Measurements from ENCODE around the gene NRARP.

The NRARP gene

DNA sequence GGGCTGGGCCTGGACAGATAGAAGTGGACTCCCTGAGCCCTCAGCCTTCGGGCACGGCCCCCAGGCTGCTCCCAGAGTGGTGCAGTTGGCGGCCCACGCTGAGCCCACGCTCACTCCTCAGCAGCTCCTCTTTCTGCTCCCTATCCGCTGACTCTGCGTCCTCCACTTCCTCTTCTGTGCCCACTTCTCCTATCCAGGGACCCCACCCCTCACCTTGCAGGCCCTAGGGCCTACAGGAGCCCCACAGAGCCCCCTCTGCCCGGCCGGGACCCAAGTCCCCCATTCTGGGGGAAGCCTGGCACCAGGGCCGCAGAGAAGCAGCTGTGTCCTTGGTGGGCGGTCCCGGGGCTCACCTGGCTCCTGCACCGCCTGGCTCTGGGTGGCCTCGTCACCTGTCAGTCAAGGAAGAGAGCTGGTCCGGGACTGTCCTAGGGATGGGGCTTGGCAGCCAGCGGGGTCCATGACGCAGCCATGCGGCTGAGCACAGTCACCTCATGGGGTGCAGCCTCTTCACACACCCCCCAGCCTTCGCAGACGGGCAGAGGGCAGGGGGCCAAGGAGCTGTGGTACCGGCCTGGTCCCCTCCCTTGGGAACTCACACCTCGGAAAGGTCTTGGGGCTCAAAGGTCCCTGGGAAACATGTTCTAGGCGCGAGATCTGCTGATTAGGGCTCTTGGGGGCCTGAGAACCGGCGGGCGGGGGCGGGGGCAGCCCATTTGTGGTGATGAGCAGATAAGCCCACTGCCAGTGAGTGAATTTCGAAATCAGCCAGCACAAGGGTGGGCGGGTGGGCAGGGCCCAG lies 5.4 kb upstream of the NRARP start:
- no peak overlapping the region for H3K4me3 ChIP-seq (replicated peaks in 1 of 2; ENCODE audit: low read depth in 2 of 2, low read length in 2 of 2)
- TF ChIP-seq, protein P1, sequence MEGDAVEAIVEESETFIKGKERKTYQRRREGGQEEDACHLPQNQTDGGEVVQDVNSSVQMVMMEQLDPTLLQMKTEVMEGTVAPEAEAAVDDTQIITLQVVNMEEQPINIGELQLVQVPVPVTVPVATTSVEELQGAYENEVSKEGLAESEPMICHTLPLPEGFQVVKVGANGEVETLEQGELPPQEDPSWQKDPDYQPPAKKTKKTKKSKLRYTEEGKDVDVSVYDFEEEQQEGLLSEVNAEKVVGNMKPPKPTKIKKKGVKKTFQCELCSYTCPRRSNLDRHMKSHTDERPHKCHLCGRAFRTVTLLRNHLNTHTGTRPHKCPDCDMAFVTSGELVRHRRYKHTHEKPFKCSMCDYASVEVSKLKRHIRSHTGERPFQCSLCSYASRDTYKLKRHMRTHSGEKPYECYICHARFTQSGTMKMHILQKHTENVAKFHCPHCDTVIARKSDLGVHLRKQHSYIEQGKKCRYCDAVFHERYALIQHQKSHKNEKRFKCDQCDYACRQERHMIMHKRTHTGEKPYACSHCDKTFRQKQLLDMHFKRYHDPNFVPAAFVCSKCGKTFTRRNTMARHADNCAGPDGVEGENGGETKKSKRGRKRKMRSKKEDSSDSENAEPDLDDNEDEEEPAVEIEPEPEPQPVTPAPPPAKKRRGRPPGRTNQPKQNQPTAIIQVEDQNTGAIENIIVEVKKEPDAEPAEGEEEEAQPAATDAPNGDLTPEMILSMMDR (IDR thresholded peaks at IDR 0.05; ENCODE audit: low read depth, low read length), result no peak
- DNase-seq (ENCODE audit: low read depth in 2 of 2), result no peak

DNA sequence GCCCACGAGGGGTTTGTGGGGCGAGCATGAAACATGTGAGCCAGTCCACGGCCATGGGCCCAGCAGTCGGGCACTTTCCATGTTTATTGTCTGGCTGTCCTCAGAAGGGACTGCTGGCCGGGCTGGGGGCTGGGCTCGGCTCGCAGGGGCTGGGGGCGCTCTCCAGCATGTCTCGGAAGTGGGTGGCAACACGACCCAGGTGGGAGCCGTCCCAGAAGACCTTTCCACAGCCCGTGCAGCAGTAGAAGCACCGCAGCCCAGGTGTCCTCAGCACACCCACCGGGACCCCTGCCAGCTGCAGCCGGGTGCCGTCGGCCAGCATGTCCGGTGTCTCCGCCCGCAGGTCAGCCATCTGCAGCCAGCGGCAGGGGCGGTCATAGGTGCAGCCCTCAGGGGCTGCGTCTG lies 4.8 kb upstream of the NRARP start:
- TF ChIP-seq, protein P1 (IDR thresholded peaks at IDR 0.05; ENCODE audit: low read depth, low read length), result no peak
- H3K4me3 ChIP-seq (replicated peaks in 1 of 2; ENCODE audit: low read depth in 2 of 2, low read length in 2 of 2), result no peak overlapping the region
- DNase-seq (ENCODE audit: low read depth in 2 of 2), result no peak

DNA sequence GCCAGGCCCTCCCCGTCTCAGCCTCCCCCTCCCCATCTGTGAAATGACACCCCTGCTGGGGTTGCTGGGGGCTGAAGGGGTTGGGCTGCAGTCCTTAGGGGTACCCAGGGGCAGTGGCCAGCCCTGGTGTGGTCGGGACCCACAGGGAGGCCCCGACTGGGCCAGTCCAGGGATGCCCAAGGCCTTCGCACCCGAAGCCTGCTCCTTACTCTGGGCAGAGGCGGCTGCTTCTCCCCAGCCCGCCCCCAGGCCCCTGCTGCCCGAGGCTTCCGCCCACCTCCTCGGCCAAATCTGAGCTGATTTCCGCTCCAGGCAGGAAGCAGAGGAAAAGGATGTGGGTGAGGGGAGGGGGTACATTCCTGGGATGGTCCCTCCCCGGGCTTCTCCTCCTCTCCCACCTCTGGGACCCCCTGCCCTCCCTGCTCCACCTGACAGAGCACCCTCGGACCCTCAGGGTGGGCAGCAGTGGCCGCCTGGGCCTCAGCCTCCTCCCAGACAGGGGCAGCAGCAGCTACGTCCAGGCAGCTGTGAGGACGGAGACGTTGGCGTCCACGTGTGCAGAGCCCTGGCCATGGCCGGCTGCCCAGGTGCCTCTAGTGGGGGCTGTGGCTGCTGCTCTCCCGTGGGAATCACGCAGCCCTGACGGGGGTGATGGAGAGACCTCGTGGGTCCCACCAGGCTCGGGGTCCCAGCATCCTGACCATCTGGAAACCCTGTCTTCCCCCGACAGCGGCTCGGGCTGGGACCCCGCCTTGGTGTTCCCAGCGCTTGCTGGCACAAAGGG lies 4.2 kb upstream of the NRARP start:
- DNase-seq (ENCODE audit: low read depth in 2 of 2), result no peak
- no peak overlapping the region for H3K4me3 ChIP-seq (replicated peaks in 1 of 2; ENCODE audit: low read depth in 2 of 2, low read length in 2 of 2)
- TF ChIP-seq, protein P1 (IDR thresholded peaks at IDR 0.05; ENCODE audit: low read depth, low read length), result no peak

DNA sequence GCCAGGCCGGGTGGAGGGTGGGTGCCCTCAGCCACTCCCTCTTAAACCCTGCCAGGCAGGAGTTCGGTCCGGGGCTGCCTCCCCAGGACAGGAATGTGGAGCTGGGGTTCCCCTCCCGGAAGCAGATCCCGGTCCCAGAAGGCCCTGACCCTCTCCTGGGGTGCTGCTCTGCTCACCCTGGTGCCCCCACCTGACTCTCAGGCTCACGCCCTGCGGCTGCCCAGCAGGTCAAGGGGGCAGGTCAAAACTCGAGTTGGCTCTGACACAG lies 3.7 kb upstream of the NRARP start:
- no peak for DNase-seq (ENCODE audit: low read depth in 2 of 2)
- TF ChIP-seq, protein P1 (IDR thresholded peaks at IDR 0.05; ENCODE audit: low read depth, low read length), result no peak
- H3K4me3 ChIP-seq (replicated peaks in 1 of 2; ENCODE audit: low read depth in 2 of 2, low read length in 2 of 2), result no peak overlapping the region

DNA sequence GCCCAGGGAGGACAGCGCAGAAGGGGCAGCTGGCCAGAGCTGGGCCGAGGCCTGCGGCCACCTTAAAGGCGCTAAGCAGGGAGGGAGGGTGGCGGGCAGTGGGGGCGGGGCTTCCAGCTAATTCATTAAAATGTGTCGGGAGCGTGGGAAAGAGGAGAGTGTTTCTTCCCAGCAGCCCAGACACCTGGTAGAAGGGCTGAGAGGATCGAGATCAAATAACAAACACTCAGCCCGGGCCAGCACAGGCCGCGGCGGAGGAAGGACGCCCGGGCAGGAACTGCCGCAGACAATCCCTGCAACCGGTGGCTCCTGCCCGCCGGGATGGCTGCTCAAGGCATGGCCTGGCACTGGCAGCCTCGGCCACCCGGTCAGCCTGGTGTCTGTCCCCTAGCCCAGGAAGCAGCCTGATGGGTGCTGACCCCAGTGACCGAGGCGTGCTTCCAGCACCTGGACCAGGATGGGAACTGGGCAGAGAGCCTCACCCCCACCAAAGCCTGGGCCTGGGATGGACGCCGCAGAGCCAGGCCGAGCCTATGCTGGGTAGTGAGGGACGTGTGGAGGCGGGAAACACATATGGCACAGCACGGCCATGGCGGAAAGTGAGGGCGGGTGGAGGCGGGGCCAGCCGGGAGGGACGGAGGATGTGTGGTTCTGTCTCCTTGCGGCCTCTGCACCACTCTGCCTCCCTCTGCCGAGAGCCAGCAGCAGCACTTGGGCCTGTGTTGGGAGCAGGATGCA lies 3.2 kb upstream of the NRARP start:
- no peak overlapping the region for H3K4me3 ChIP-seq (replicated peaks in 1 of 2; ENCODE audit: low read depth in 2 of 2, low read length in 2 of 2)
- DNase-seq (ENCODE audit: low read depth in 2 of 2), result peak; percentile 35 to 47
- TF ChIP-seq, protein P1 (IDR thresholded peaks at IDR 0.05; ENCODE audit: low read depth, low read length), result peak; percentile 20

DNA sequence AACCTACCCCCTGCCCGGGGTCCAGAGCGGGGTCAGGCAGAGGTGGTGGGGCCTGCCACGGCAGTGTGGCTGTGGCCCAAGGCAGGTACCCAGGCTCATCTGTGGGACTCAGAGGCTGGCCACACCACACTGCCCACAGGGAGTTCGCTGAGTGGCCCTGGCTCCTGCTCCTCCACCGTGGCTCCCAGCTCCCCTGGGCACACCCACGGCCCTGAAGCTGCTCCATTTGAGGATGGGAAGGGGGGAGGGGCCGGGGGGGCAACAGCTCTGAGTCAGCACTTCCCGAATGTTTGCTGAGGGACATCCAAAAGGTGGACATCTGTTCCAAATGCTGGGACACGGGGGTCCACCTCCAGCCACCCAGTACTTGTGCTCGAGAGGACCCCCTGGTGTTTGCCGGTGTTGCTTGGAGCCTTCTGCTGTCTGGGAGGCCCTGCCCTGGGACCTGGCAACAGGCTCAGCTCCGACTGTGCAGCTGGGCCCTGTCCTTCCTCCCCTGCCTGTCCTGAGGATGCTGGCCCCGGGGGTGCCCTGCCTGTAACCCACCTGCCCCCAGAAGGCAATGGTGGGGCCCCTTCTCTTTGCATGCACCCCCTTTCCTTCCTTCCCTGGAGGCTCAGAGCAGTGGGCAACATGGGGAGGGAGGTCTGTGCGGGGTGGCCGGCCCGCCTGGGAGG lies 2.5 kb upstream of the NRARP start:
- H3K4me3 ChIP-seq (replicated peaks in 1 of 2; ENCODE audit: low read depth in 2 of 2, low read length in 2 of 2), result no peak overlapping the region
- TF ChIP-seq, protein P1 (IDR thresholded peaks at IDR 0.05; ENCODE audit: low read depth, low read length), result peak; percentile 15

More for the DNA sequence above, 2.5 kb upstream of the NRARP start:
- DNase-seq (ENCODE audit: low read depth in 2 of 2), result no peak
